PC-3 (cell line): Measurements from ENCODE around the gene PTPRD. TPM values are rescaled to one million over a fixed set of nuclear protein-coding genes. Genes with fewer than 3 reads are reported as not detected.

Experiments used
- ATAC-seq: fragments of 200-7000 bp; cut with Tn5 transposase; 2 replicates; pipeline ENCODE4 v1.9.1; 2020; ENCODE audit warnings: mild to moderate bottlenecking, moderate library complexity
- BruUV-seq: library from RNA; stranded (reverse); fragments of 400-500 nt; replicated peaks from 2 replicates; lab custom pipeline; 2021; lab: Mats Ljungman, UMichigan
- CTCF ChIA-PET: fragments of 300-600 bp; sonication (Branson Sonifier 250); formaldehyde crosslinking; loops from one replicate; lab custom pipeline; 2022; ENCODE audit warnings: antibody characterized with exemption; lab: Charles Lee
- POLR2A ChIA-PET: fragments of 300-600 bp; sonication (Branson Sonifier 250); formaldehyde crosslinking; loops from one replicate; lab custom pipeline; 2022; ENCODE audit warnings: antibody characterized with exemption; ENCODE audit not compliant: unreplicated experiment; lab: Charles Lee
- DNase-seq: peaks from one replicate; pipeline ENCODE4 v3.0.0-alpha.2; 2015
- H2AFZ ChIP-seq: fragments of 300-600 bp; sonication (generic); 2 replicates; pipeline ENCODE4 v1.6.0; 2016; ENCODE audit warnings: antibody characterized with exemption, low read length
- H3F3A ChIP-seq: fragments of 300-600 bp; sonication (generic); one replicate; pipeline ENCODE4 v1.6.0; 2017; ENCODE audit warnings: antibody characterized with exemption, low read length, control low read depth, mild to moderate bottlenecking; ENCODE audit not compliant: unreplicated experiment
- H3K27ac ChIP-seq: fragments of 300-600 bp; sonication (generic); 2 replicates; pipeline ENCODE4 v1.5.1; 2016; ENCODE audit warnings: mild to moderate bottlenecking, low read length
- H3K27me3 ChIP-seq: fragments of 300-600 bp; sonication (generic); 2 replicates; pipeline ENCODE4 v1.6.1; 2016; ENCODE audit warnings: low read length, mixed read lengths
- H3K36me3 ChIP-seq: fragments of 300-600 bp; sonication (generic); 2 replicates; pipeline ENCODE4 v1.6.1; 2016; ENCODE audit warnings: low read depth, mixed run types, low read length, mixed read lengths
- H3K4me1 ChIP-seq: fragments of 300-600 bp; sonication (generic); 2 replicates; pipeline ENCODE4 v1.5.1; 2016; ENCODE audit warnings: low read length; ENCODE audit not compliant: insufficient read depth
- H3K4me2 ChIP-seq: fragments of 300-600 bp; sonication (generic); 2 replicates; pipeline ENCODE4 v1.6.0; 2016; ENCODE audit warnings: low read length
- H3K4me3 ChIP-seq: fragments of 300-600 bp; sonication (generic); 2 replicates; pipeline ENCODE4 v1.5.1; 2016; ENCODE audit warnings: mild to moderate bottlenecking, low read length, mixed read lengths
- H3K79me2 ChIP-seq: fragments of 300-600 bp; sonication (generic); 2 replicates; pipeline ENCODE4 v1.6.1; 2017; ENCODE audit warnings: low read length, mixed read lengths
- H3K9ac ChIP-seq: fragments of 300-600 bp; sonication (generic); 2 replicates; pipeline ENCODE4 v1.6.0; 2016; ENCODE audit warnings: mild to moderate bottlenecking, low read length
- H3K9me2 ChIP-seq: fragments of 300-600 bp; sonication (generic); replicated peaks from 2 replicates; pipeline ENCODE4 v1.6.1; 2016; ENCODE audit warnings: mixed run types, low read length, mixed read lengths
- H3K9me3 ChIP-seq: fragments of 300-600 bp; sonication (generic); 2 replicates; pipeline ENCODE4 v1.6.1; 2016; ENCODE audit warnings: low read length, mixed read lengths
- H4K20me1 ChIP-seq: fragments of 300-600 bp; sonication (generic); 2 replicates; pipeline ENCODE4 v1.6.1; 2016; ENCODE audit warnings: low read length, mixed read lengths
- CTCF ChIP-seq: fragments of 300-600 bp; sonication (generic); conservative IDR thresholded peaks from 2 replicates; pipeline ENCODE4 v1.5.1; 2017; ENCODE audit warnings: antibody characterized with exemption, low read depth, mild to moderate bottlenecking, low read length
- EZH2 ChIP-seq: fragments of 300-600 bp; sonication (generic); IDR thresholded peaks from one replicate; pipeline ENCODE4 v1.6.1; 2017; ENCODE audit warnings: antibody characterized with exemption, mild to moderate bottlenecking, low read length; ENCODE audit not compliant: unreplicated experiment
- EZH2phosphoT487 ChIP-seq: fragments of 300-600 bp; sonication (generic); IDR thresholded peaks from 2 replicates; pipeline ENCODE4 v1.6.1; 2018; ENCODE audit warnings: mild to moderate bottlenecking, antibody characterized with exemption, low read length, borderline replicate concordance
- intact Hi-C: fragments of 100-400 bp; cut with micrococcal nuclease; formaldehyde crosslinking; loops from 2 replicates; pipeline ENCODE4 v1.9.0; 2023
- total RNA-seq: library from RNA; depleted of rRNA; stranded (reverse); fragments of >200 nt; gene quantifications from 2 replicates; pipeline ENCODE4 v1.2.3, GENCODE V29; 2014

Gene PTPRD
- total RNA-seq, 1 experiment from 2014 or later = not detected

GRCh38 chr9:9817176-9817575 lies 795.6 kb downstream of the PTPRD start:
- H3K27me3 ChIP-seq = no peaks in the 10 kb centered on the region
- H4K20me1 ChIP-seq = no peaks in the 10 kb centered on the region
- CTCF ChIA-PET = no interaction called here
- H3K9me2 ChIP-seq = no peaks in the 10 kb centered on the region
- no peaks in the 10 kb centered on the region for H3F3A ChIP-seq
- H3K36me3 ChIP-seq = no peaks in the 10 kb centered on the region
- H3K79me2 ChIP-seq = no peaks in the 10 kb centered on the region
- H3K4me1 ChIP-seq = no peaks in the 10 kb centered on the region
- no peak overlapping the region for H3K4me3 ChIP-seq
- H3K4me2 ChIP-seq = no peak overlapping the region
- H3K27ac ChIP-seq = no peak overlapping the region
- DNase-seq (no peak), ATAC-seq (no peak)
- no peak overlapping the region for H2AFZ ChIP-seq
- no TSS peak for BruUV-seq
- no peaks in the 10 kb centered on the region for H3K9me3 ChIP-seq
- POLR2A ChIA-PET = no interaction called here
- no peak overlapping the region for H3K9ac ChIP-seq
- TF ChIP-seq EZH2 (no peak), CTCF (no peak), EZH2phosphoT487 (no peak)
- intact Hi-C loops = no loop called here

GRCh38 chr9:9804109-9804508 lies 808.7 kb downstream of the PTPRD start:
- CTCF ChIA-PET = no interaction called here

DNA sequence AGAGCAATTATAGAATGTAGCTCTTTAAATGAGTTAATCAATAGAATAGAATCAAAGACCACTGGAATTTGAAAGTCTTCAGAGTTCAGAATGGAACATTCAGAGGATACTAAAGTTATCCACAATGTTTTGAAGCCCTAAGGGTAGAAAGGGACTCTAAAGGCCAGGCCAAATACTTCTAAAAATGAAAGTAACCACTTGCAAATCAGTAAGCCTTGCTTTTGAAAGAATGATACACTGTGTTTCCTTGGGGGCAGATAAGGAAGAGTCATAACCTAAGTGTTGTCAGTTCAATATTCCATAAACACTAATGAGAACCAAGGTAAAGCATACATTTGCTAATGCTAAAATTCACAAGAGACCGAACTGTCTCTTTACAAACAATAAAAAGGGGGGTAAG lies 813.5 kb downstream of the PTPRD start:
- Histone ChIP-seq H4K20me1 (no peaks in the 10 kb centered on the region), H3K27ac (no peak overlapping the region), H3K4me1 (no peaks in the 10 kb centered on the region), H3K4me3 (no peak overlapping the region), H3F3A (no peaks in the 10 kb centered on the region), H3K36me3 (no peaks in the 10 kb centered on the region), H3K4me2 (no peak overlapping the region), H2AFZ (no peak overlapping the region), H3K9me3 (no peaks in the 10 kb centered on the region), H3K79me2 (no peaks in the 10 kb centered on the region), H3K9me2 (no peaks in the 10 kb centered on the region), H3K27me3 (no peaks in the 10 kb centered on the region), H3K9ac (no peak overlapping the region)
- ChIA-PET CTCF (no interaction called here), POLR2A (no interaction called here)
- TF ChIP-seq EZH2phosphoT487 = no peak
- TF ChIP-seq CTCF = no peak
- TF ChIP-seq EZH2 = no peak
- intact Hi-C loops = no loop called here
- no TSS peak for BruUV-seq
- ATAC-seq (no peak), DNase-seq (no peak)

More at GRCh38 chr9:9804109-9804508, 808.7 kb downstream of the PTPRD start:
- Histone ChIP-seq H3F3A (no peaks in the 10 kb centered on the region), H3K4me1 (no peaks in the 10 kb centered on the region), H3K36me3 (no peaks in the 10 kb centered on the region), H3K27me3 (no peaks in the 10 kb centered on the region), H3K79me2 (no peaks in the 10 kb centered on the region), H3K4me2 (no peak overlapping the region), H3K9me2 (no peaks in the 10 kb centered on the region), H3K9me3 (no peaks in the 10 kb centered on the region), H3K27ac (no peak overlapping the region), H4K20me1 (no peaks in the 10 kb centered on the region), H3K4me3 (no peak overlapping the region), H2AFZ (no peak overlapping the region), H3K9ac (no peak overlapping the region)
- POLR2A ChIA-PET = no interaction called here
- ATAC-seq (no peak), DNase-seq (no peak)
- BruUV-seq = no TSS peak
- TF ChIP-seq CTCF (no peak), EZH2phosphoT487 (no peak), EZH2 (no peak)
- intact Hi-C loops = no loop called here
